ENCODE measurements around the gene TJP3.

GRCh38 chr19:3782903-3783302 lies 74.7 kb downstream of the TJP3 start:
- TF ChIP-seq REST (IDR thresholded peaks at IDR 0.05; ENCODE audit: low read depth), result no peak
- TF ChIP-seq TAF1 (IDR thresholded peaks at IDR 0.05; ENCODE audit: low read depth), result no peak
- no peak for TF ChIP-seq EP300 (IDR thresholded peaks at IDR 0.05; ENCODE audit: borderline replicate concordance)
- TF ChIP-seq MAX (IDR thresholded peaks at IDR 0.05), result no peak
- TF ChIP-seq CREB1 (IDR thresholded peaks at IDR 0.05; ENCODE audit: low read depth), result no peak
- no peak for TF ChIP-seq RAD21 (IDR thresholded peaks at IDR 0.05; ENCODE audit: low read depth)
